Heart left ventricle (tissue), 16 donors: ENCODE data around the gene THEM5. TPM values are rescaled to one million over a fixed set of nuclear protein-coding genes. Genes with fewer than 3 reads are reported as not detected.

Experiments
- ATAC-seq, 4 donors: fragments of 200-7000 bp; cut with Tn5 transposase; one replicate each; pipeline ENCODE4 v1.9.1; 2020 to 2022; ENCODE audit warnings: moderate library complexity in 4 of 4, mild to moderate bottlenecking in 3 of 4, moderate number of reproducible peaks in 1 of 4
- DNase-seq, 5 donors: peaks; one replicate each; pipeline ENCODE4 v3.0.0-alpha.2; 2020
- H3K27ac ChIP-seq, 12 donors: fragments of 200-600 bp; sonication (generic) in 4 of 12; one replicate each; pipeline versions ENCODE4 v1.5.0 to v1.8.0; 2016 to 2022; ENCODE audit warnings: mild to moderate bottlenecking in 2 of 12
- H3K27me3 ChIP-seq, 9 donors: fragments of 200-600 bp; sonication (generic) in 2 of 9; one replicate each; pipeline versions ENCODE4 v1.5.1 to v1.8.0; 2016 to 2022; ENCODE audit warnings: mild to moderate bottlenecking in 3 of 9
- H3K36me3 ChIP-seq, 9 donors: fragments of 200-600 bp; sonication (generic) in 2 of 9; one replicate each; pipeline versions ENCODE4 v1.5.0 to v1.8.0; 2018 to 2022; ENCODE audit warnings: mild to moderate bottlenecking in 2 of 9
- H3K4me1 ChIP-seq, 12 donors: fragments of 200-600 bp; sonication (generic) in 4 of 12; one replicate each; pipeline versions ENCODE4 v1.5.0 to v1.8.0; 2016 to 2022; ENCODE audit warnings: mild to moderate bottlenecking in 3 of 12
- H3K4me3 ChIP-seq, 12 donors: fragments of 200-600 bp; sonication (generic) in 4 of 12; one replicate each; pipeline versions ENCODE4 v1.5.0 to v1.8.0; 2017 to 2022; ENCODE audit warnings: mild to moderate bottlenecking in 9 of 12, moderate library complexity in 4 of 12
- H3K9me3 ChIP-seq, 12 donors: fragments of 200-600 bp; sonication (generic) in 4 of 12; one replicate each; pipeline versions ENCODE4 v1.5.0 to v1.8.0; 2016 to 2022; ENCODE audit warnings: mild to moderate bottlenecking in 1 of 12
- POLR2A ChIP-seq, 2 donors: fragments of 450-650 bp; IDR thresholded peaks; one replicate each; pipeline ENCODE4 v1.6.1; 2017; ENCODE audit warnings: antibody characterized with exemption in 2 of 2, mild to moderate bottlenecking in 2 of 2, moderate library complexity in 2 of 2
- WGBS, 4 donors: extraction: QIAGEN DNeasy Blood & Tissue Kit in 2 of 4; methylation state at CpG; one replicate each; pipeline versions ENCODE4 v1.1.5 to v1.1.7; 2013 to 2018; 5-methylcytosine and 5-hydroxymethylcytosine counted together
- intact Hi-C, 10 donors: fragments of 100-400 bp; cut with DNase I; formaldehyde crosslinking; loops; one replicate each; pipeline versions ENCODE4 v1.11.1 to v1.14.2; 2022
- polyA plus RNA-seq, 2 donors: library from polyadenylated mRNA; stranded (reverse); fragments of 200-250 nt; gene quantifications; one replicate each; pipeline ENCODE4 v1.2.3, GENCODE V29; 2013
- total RNA-seq, 9 donors: library from RNA; depleted of rRNA in 2 of 9; stranded (reverse); fragments of >200 nt in 2 of 9; fragmentation: NEBNext Ultra II Directional in 3 of 9; extraction: Animal tissue kit (Norgen Biotek cat#: 25700) in 3 of 9; gene quantifications; one replicate each; pipeline versions ENCODE4 v1.1.0 to v1.2.4, GENCODE V29; 2016 to 2023
- TF ChIP-seq, protein P1 (sequence below), 12 donors: fragments of 200-600 bp; sonication (generic) in 4 of 12; IDR thresholded peaks; one replicate each; pipeline versions ENCODE4 v1.5.0 to v1.8.0; 2018 to 2022; ENCODE audit warnings: antibody characterized with exemption in 12 of 12, mild to moderate bottlenecking in 5 of 12
- donor health status: ischemic (EF 13 %, LVEDD 7.1; RV severe dilation, severe dysfunction).
- donor health status: healthy with polysubstance abuse.
- donor health status: DM: no; HTN: yes; CAD: no.
- donor health status: DM: no; HTN: no; CAD: no.
- donor health status: ischemic (EF 25% LVEDD 6.9; RV normal size, moderate dysfunction).
- donor health status: ischemic (EF 25% LVEDD 5.7; RV mildly dilated, moderate dysfunction).
- donor health status: healthy.
- donor health status: DM: yes; HTN: yes; CAD: no.
- donor health status: ischemic (EF 35%, LVEDD 5.7; RV mildly dilated, moderate dysfunction).
- donor health status: nonischemic (EF 11% LVEDD 7.7; RV severe dilation, severe dysfunction).
- donor health status: DM: yes; HTN: yes; CAD: no.
- donor health status: PGD.
- donor health status: ischemic (EF 29% LVEDD 5.4; RV normal size, mild dysfunction).
- donor health status: nonischemic (EF 23%, LVEDD 6.1; RV moderate dilation, normal function).

Gene THEM5
- total and polyA plus RNA-seq, 11 donors, result 0.52 TPM; not detected in 10

DNA sequence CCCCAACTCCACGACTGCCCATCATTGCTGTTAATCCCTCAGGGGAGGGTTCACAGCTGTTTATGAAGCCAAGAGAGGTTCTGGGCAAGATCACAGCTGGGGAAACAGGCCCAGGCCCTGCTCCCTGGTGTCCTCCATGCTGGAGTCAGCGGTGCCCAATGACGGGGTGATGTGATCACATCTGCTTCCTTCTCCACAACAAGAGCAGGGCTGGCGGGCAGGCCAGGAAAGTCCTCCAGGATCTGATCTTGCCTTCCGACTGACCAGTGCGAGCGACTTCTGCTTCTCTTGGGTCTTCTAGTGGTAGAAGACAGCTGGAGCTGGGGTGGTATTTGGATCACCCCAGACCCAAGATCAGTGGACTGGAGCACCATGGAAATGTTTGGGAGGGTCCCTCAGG, 47.3 kb downstream of the THEM5 start:
- Histone ChIP-seq H3K36me3 (peaks cover 0 to 7% (median 0%) of the 10 kb centered on the region in 9 donors), H3K4me3 (no peak overlapping the region), H3K4me1 (no peaks in the 10 kb centered on the region), H3K9me3 (no peaks in the 10 kb centered on the region), H3K27ac (no peak overlapping the region), H3K27me3 (no peaks in the 10 kb centered on the region)
- WGBS, 4 donors, result 80 to 96% (median 85%) methylated on average over 7 of the region's 7 CpGs
- no peak for DNase-seq
- ATAC-seq, result no peak
- intact Hi-C loops, result no loop called here
- TF ChIP-seq, protein P1, sequence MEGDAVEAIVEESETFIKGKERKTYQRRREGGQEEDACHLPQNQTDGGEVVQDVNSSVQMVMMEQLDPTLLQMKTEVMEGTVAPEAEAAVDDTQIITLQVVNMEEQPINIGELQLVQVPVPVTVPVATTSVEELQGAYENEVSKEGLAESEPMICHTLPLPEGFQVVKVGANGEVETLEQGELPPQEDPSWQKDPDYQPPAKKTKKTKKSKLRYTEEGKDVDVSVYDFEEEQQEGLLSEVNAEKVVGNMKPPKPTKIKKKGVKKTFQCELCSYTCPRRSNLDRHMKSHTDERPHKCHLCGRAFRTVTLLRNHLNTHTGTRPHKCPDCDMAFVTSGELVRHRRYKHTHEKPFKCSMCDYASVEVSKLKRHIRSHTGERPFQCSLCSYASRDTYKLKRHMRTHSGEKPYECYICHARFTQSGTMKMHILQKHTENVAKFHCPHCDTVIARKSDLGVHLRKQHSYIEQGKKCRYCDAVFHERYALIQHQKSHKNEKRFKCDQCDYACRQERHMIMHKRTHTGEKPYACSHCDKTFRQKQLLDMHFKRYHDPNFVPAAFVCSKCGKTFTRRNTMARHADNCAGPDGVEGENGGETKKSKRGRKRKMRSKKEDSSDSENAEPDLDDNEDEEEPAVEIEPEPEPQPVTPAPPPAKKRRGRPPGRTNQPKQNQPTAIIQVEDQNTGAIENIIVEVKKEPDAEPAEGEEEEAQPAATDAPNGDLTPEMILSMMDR (IDR thresholded peaks at IDR 0.05), result no peak
- TF ChIP-seq POLR2A (IDR thresholded peaks at IDR 0.05), result no peak

DNA sequence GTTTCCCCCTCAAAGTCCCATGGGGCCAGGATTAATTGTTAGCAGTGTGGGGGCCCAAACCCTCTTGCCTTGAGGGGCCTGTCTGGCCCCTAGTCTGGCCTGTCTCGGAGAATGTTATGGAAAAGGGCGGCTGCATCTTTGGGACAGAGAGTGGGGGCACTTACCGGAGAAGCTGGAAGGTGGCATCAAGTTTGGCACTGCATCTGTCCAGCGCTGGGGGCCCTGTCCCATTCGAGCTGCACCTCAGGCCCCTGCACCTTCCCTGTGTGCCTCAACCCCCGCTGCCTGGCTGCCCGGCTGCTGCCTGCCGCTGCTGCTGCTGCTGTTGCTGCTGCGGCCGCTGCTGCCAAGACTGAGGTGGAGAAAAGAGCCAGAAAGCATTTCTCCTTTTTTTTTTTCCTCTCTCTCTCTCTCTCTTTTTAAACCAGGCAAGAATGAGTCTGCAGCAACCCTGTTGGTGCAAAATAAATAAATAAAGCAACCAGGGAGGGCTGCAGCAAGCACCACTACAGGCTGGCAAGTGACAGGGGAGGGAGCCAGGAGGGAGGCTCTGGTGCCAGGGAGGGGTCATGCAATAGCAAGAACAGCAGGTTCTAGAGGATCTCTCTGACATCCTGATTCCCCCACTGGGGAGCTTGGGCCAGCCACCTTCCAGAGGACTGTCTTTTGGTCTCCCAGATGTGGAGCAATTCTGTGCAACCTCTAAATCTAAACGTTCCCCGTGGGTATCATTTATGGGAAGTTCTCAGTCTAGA, 48.3 kb downstream of the THEM5 start, which contains the start of gene LINGO4:
LINGO4 (minus strand) TSS at position 354 of the 755 bp plus-strand sequence. CDS start 2,715 bp downstream, outside the sequence.
- Histone ChIP-seq H3K4me3 (no peak within 1 kb of the TSS), H3K4me1 (no peaks in the 10 kb centered on the region), H3K27ac (no peak within 1 kb of the TSS), H3K9me3 (no peaks in the 10 kb centered on the region), H3K27me3 (peaks cover 0 to 2% (median 0%) of the 10 kb centered on the region in 9 donors), H3K36me3 (peaks cover 0 to 3% (median 0%) of the 10 kb centered on the region in 9 donors)
- 59 to 68% (median 60%) methylated on average over 12 of the region's 12 CpGs for WGBS, 4 donors
- intact Hi-C loops, result no loop called here
- ATAC-seq (no peak), DNase-seq (no peak)
- TF ChIP-seq, protein P1 (IDR thresholded peaks at IDR 0.05), result no peak
- TF ChIP-seq POLR2A (IDR thresholded peaks at IDR 0.05), result no peak

DNA sequence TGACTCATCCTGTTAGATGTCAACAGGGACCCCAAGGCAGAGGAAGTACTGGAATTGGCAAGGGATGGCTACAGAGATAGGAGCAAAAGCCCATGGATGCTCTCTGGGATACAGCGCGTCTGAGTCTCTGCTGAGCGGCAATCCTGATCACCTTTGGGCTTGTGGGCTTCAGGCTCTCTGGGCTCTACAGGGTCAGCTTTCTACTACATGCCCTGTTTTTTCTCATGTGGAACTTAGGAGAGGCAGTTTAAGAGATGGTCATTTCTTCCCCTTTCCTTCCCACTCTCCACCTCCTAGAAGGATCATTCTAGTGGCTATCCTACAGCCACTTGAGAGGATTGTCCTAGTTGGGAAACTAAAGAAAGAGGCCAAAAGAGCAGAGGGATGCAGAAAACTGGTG, 49.6 kb downstream of the THEM5 start:
- H3K9me3 ChIP-seq, result no peaks in the 10 kb centered on the region
- H3K4me1 ChIP-seq, result no peaks in the 10 kb centered on the region
- no peak overlapping the region for H3K27ac ChIP-seq
- no peak for TF ChIP-seq POLR2A (IDR thresholded peaks at IDR 0.05)
- TF ChIP-seq, protein P1 (IDR thresholded peaks at IDR 0.05), result no peak
- ATAC-seq, result no peak
- H3K27me3 ChIP-seq, result peaks cover 0 to 6% (median 0%) of the 10 kb centered on the region in 9 donors
- 90 to 98% (median 93%) methylated on average over 3 of the region's 3 CpGs for WGBS, 4 donors
- DNase-seq, result no peak
- intact Hi-C loops, result no loop called here
- H3K4me3 ChIP-seq, result no peak overlapping the region
- H3K36me3 ChIP-seq, result no peaks in the 10 kb centered on the region

DNA sequence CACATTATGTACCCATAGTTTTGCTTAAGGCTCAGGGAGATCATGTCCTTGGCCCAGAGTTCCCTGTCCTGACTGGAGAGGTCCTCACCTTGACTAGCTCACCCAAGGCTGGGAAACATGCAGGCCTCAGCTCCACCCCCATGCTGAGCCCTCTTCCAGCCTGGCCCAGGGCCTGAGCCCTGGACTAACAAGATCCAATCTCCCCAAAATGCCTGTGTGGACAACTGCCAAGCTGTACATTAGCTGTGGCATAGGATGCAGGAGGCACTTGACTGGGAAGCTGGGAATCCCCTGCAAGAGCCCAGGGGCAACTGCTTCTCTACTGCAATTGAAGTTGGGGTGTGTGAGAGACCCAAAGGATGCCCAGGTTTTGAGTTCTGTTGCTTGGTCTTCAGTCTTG, 50.3 kb downstream of the THEM5 start:
- H3K27me3 ChIP-seq, result peaks cover 0 to 10% (median 0%) of the 10 kb centered on the region in 9 donors
- no peaks in the 10 kb centered on the region for H3K9me3 ChIP-seq
- no peak for ATAC-seq
- TF ChIP-seq, protein P1 (IDR thresholded peaks at IDR 0.05), result no peak
- TF ChIP-seq POLR2A (IDR thresholded peaks at IDR 0.05), result no peak
- no peaks in the 10 kb centered on the region for H3K36me3 ChIP-seq
- H3K4me3 ChIP-seq, result no peak overlapping the region
- DNase-seq, result no peak
- no peaks in the 10 kb centered on the region for H3K4me1 ChIP-seq
- no peak overlapping the region for H3K27ac ChIP-seq
- intact Hi-C loops, result no loop called here
